Esophagus muscularis mucosa (tissue), 4 donors: ENCODE results near the gene AMN1.

Source experiments
- CTCF ChIP-seq, 3 experiments: fragments of 200-600 bp in 2 of 3; fragments of 450-650 bp in 1 of 3; sonication (generic) in 2 of 3; IDR thresholded peaks; one replicate each; pipeline ENCODE4 v1.5.1; 2017 to 2019; ENCODE audit warnings: antibody characterized with exemption in 3 of 3, mild to moderate bottlenecking in 2 of 3, moderate library complexity in 1 of 3
- EP300 ChIP-seq: sonication (generic); formaldehyde crosslinking; IDR thresholded peaks from one replicate; pipeline ENCODE4 v1.6.1; 2017; ENCODE audit warnings: antibody characterized with exemption
- POLR2A ChIP-seq: fragments of 450-650 bp; IDR thresholded peaks from one replicate; pipeline ENCODE4 v1.6.1; 2017; ENCODE audit warnings: antibody characterized with exemption, moderate library complexity, mild to moderate bottlenecking, low read depth

GRCh38 chr12:31644536-31644935, 84.3 kb downstream of the AMN1 start:
- no peak for TF ChIP-seq CTCF (IDR thresholded peaks at IDR 0.05)
- TF ChIP-seq POLR2A, result no peak
- TF ChIP-seq EP300, result no peak
